Choroid plexus epithelial cell (primary cell): ENCODE measurements around the gene SMR3A.

ENCODE experiments used
- DNase-seq: peaks from one replicate; pipeline ENCODE4 v3.0.0-alpha.2; 2010; ENCODE audit warnings: low read depth
- H3K4me3 ChIP-seq: 2 replicates; pipeline ENCODE4 v1.5.1; 2011; ENCODE audit warnings: low read depth, mild to moderate bottlenecking, control low read depth, low read length, moderate library complexity
- TF ChIP-seq, protein P1 (sequence below): conservative IDR thresholded peaks from 2 replicates; pipeline ENCODE4 v1.5.1; 2011; ENCODE audit warnings: low read depth, mild to moderate bottlenecking, control low read depth, inconsistent platforms, low read length, moderate library complexity

SMR3A gene

GRCh38 chr4:70380578-70380977 lies 20.0 kb downstream of the SMR3A start:
- DNase-seq: no peak
- TF ChIP-seq, protein P1, sequence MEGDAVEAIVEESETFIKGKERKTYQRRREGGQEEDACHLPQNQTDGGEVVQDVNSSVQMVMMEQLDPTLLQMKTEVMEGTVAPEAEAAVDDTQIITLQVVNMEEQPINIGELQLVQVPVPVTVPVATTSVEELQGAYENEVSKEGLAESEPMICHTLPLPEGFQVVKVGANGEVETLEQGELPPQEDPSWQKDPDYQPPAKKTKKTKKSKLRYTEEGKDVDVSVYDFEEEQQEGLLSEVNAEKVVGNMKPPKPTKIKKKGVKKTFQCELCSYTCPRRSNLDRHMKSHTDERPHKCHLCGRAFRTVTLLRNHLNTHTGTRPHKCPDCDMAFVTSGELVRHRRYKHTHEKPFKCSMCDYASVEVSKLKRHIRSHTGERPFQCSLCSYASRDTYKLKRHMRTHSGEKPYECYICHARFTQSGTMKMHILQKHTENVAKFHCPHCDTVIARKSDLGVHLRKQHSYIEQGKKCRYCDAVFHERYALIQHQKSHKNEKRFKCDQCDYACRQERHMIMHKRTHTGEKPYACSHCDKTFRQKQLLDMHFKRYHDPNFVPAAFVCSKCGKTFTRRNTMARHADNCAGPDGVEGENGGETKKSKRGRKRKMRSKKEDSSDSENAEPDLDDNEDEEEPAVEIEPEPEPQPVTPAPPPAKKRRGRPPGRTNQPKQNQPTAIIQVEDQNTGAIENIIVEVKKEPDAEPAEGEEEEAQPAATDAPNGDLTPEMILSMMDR: no peak
- H3K4me3 ChIP-seq: no peak overlapping the region

- TF ChIP-seq, protein P1: no peak
- DNase-seq: no peak
These were observed 22.2 kb downstream of the SMR3A start, which contains the start of gene SMR3B for GRCh38 chr4:70382691-70383181. TSS of gene SMR3B (plus strand) at chr4:70383131. CDS start at chr4:70384511, 1,380 bp downstream.

DNA sequence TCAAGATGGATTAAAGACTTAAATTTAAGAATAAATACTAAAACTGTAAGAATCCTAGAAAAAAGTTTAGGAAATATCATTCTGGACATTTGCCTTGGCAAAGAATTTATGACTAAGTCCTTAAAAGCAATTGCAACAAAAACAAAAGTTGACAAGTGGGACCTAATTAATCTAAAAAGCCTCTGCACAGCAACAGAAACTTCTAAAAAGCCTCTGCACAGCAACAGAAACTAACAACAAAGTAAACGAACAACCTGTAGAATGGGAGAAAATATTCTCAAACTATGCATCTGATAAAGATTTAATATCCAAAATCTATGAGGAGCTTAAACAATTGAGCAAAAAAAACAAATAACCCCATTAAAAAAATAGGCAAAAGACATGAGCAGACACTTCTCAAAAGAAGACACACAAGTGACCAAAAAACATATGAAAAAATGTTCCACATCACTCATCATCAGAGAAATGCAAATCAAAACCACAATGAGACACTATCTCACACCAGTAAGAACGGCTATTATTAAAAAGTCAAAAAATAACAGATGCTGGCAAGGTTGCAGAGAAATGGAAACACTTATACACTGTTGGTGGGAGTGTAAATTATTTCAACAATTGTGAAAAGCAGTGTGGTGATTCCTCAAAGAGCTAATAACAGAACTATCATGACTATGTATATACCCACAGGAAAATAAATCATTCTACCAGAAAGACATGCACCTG lies 31.7 kb downstream of the SMR3A start:
- no peak overlapping the region for H3K4me3 ChIP-seq
- TF ChIP-seq, protein P1: no peak
- no peak for DNase-seq

More at GRCh38 chr4:70382691-70383181, 22.2 kb downstream of the SMR3A start, which contains the start of gene SMR3B:
- no peak within 1 kb of the TSS for H3K4me3 ChIP-seq

DNA sequence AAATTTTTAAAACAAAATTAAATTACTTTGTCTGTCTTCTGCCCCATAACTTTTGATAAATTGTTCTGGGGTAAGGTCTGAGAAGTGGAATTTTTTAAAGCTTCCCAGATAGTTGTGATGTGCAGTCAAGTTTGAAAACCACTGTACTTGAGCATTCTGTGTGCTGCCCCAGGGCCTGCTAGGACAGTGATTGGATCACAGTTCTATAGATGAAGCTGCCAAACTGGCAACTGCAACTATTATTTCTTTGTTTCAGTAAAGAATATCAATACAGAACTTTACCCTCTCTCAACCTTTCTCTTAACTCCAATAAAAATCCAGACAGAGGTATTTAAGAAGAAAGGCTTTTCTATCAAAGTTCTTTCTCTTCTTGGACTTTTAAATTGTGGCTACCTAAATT lies 37.0 kb downstream of the SMR3A start, which contains the start of gene OPRPN:
TSS of gene OPRPN (plus strand) at position 361 of the 400 bp plus-strand sequence. CDS start 1,346 bp downstream, outside the sequence.
- TF ChIP-seq, protein P1: no peak
- H3K4me3 ChIP-seq: no peak within 1 kb of the TSS
- DNase-seq: no peak

DNA sequence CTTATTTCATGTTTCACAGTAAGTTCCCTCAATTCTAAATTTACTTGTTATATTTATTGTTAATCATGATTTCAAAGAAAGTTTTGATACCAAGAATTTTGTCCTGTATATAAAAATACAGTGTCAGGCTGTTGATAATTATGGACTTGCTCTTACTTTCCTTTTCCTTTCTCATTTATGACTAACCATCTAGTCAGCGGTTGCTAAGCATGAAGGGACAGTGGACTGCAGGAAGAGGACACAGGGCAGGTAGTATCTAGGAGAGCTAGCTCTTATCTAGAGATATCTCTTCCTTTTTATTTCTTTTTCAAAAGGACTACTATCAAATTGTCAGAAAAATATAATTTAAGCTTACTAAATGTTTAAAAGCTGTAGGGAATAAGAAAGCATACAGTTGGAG lies 38.8 kb downstream of the SMR3A start:
- DNase-seq: no peak
- no peak overlapping the region for H3K4me3 ChIP-seq
- TF ChIP-seq, protein P1: no peak

GRCh38 chr4:70402762-70403161 lies 42.2 kb downstream of the SMR3A start:
- no peak overlapping the region for H3K4me3 ChIP-seq
- TF ChIP-seq, protein P1: no peak
- no peak for DNase-seq
